ENCODE results near the gene ABRACL. TPM values are rescaled to one million over a fixed set of nuclear protein-coding genes. Genes with fewer than 3 reads are reported as not detected.

Gene ABRACL
- total and polyA plus RNA-seq, 2 of the 8 experiments (the other 6 are each of a cell fraction or from before 2014, with no cell fraction given): 103 to 167 TPM

DNA sequence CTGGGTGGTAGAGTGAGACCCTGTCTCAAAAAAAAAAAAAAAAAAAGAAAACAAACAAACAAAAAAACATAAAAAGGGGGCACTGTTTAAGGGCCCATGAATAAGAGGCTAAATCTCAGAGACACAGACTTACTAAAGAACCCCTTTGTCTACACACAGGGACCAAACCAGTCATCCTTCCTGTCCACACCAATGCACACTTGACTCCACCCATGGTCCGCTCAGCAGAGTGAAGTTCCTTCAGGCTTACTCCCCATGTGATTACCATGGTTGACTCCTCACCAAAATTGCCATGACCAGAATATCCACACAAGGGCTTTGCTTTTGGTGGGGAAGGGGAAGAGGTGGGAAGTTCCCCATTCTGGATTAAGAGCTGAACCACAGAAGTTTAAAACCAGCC, 21.1 kb upstream of the ABRACL start:
- no peak overlapping the region for H3K9ac ChIP-seq (replicated peaks in 1 of 4; ENCODE audit: extremely low read depth in 1 of 4, low read depth in 3 of 4, low read length in 3 of 4)

More for the DNA sequence above, 21.1 kb upstream of the ABRACL start:
- H3K36me3 ChIP-seq (ENCODE audit: control insufficient read depth in 2 of 4, insufficient read depth in 4 of 4, low read length in 3 of 4): no peaks in the 10 kb centered on the region
- no peaks in the 10 kb centered on the region for H3K27me3 ChIP-seq (replicated peaks in 1 of 4; ENCODE audit: control insufficient read depth in 3 of 4, extremely low read depth in 1 of 4, insufficient read depth in 3 of 4, low read length in 3 of 4)
- H2BK120ac ChIP-seq (replicated peaks; ENCODE audit: low read depth, low read length): no peak overlapping the region
- H4K5ac ChIP-seq (ENCODE audit: insufficient read length, low read depth, low read length): no peak overlapping the region
- 73% methylated on average over 1 of the region's 1 CpG; no CpG with 5 or more reads in 1 of the 2 experiments for WGBS, 2 experiments (ENCODE audit: extremely low coverage in 1 of 2, insufficient coverage in 1 of 2, insufficient read length in 1 of 2, insufficient replicate concordance in 2 of 2, low coverage in 1 of 2, low lambda C conversion rate in 2 of 2, missing lambda C conversion rate in 1 of 2)
- no peak overlapping the region for H3K14ac ChIP-seq (ENCODE audit: insufficient read length)
- H3K23ac ChIP-seq (ENCODE audit: insufficient read length): no peak overlapping the region
- H2BK15ac ChIP-seq (ENCODE audit: low read length): no peak overlapping the region
- no peak overlapping the region for H2BK5ac ChIP-seq (ENCODE audit: low read depth, low read length)
- no peaks in the 10 kb centered on the region for H3K9me3 ChIP-seq (ENCODE audit: insufficient read depth in 2 of 2, low read depth in 1 of 2, low read length in 1 of 2)
- H2BK12ac ChIP-seq (ENCODE audit: low read depth, low read length): no peak overlapping the region
- no peak overlapping the region for H4K91ac ChIP-seq (replicated peaks; ENCODE audit: insufficient read length, low read length)
- DNase-seq (ENCODE audit: low read depth in 1 of 2, low spot score in 2 of 2): no peak
- CTCF ChIA-PET (ENCODE audit: partially characterized antibody): no interaction called here
- no peaks in the 10 kb centered on the region for H3K79me2 ChIP-seq (ENCODE audit: control insufficient read depth in 1 of 2, insufficient read depth in 2 of 2, low read length in 2 of 2)
- no peak overlapping the region for H4K8ac ChIP-seq (ENCODE audit: extremely low read depth, insufficient read depth, low read length)
- no peak overlapping the region for H3K4me3 ChIP-seq (ENCODE audit: extremely low read depth in 1 of 4, insufficient read depth in 2 of 4, low read depth in 3 of 4, low read length in 4 of 4)
- H4K20me1 ChIP-seq (replicated peaks in 1 of 2; ENCODE audit: control insufficient read depth in 1 of 2, insufficient read depth in 2 of 2, low read length in 2 of 2): no peaks in the 10 kb centered on the region
- H3K4me1 ChIP-seq (replicated peaks in 1 of 4; ENCODE audit: control insufficient read depth in 3 of 4, insufficient read depth in 4 of 4, low read length in 3 of 4): no peaks in the 10 kb centered on the region
- H3K79me1 ChIP-seq (ENCODE audit: low read depth, low read length): no peaks in the 10 kb centered on the region
- no peak overlapping the region for H3K27ac ChIP-seq (ENCODE audit: low read depth, low read length)
- no peak overlapping the region for H3K56ac ChIP-seq (replicated peaks; ENCODE audit: insufficient read length, low read depth, low read length)
- no peak overlapping the region for H2BK20ac ChIP-seq (ENCODE audit: low read length)
- no peak for FAIRE-seq
- TF ChIP-seq POU5F1 (IDR thresholded peaks at IDR 0.05; ENCODE audit: low read depth, low read length): no peak
- no peak for TF ChIP-seq YY1 (IDR thresholded peaks at IDR 0.05; ENCODE audit: low read depth, low read length)
- no peak for TF ChIP-seq MAFK (IDR thresholded peaks at IDR 0.05; ENCODE audit: low read depth, low read length)
- no peak for TF ChIP-seq CBX5 (IDR thresholded peaks at IDR 0.05; ENCODE audit: low read depth, low read length)
- no peak for TF ChIP-seq SP1 (IDR thresholded peaks at IDR 0.05; ENCODE audit: low read depth, low read length)
- TF ChIP-seq RFX5 (IDR thresholded peaks at IDR 0.05; ENCODE audit: borderline replicate concordance, low read depth, low read length): no peak
- TF ChIP-seq CHD1 (IDR thresholded peaks at IDR 0.05; ENCODE audit: low read depth, low read length): no peak
- H3K4ac ChIP-seq (replicated peaks; ENCODE audit: insufficient read length, low read depth, low read length): no peak overlapping the region
- H2AK5ac ChIP-seq (ENCODE audit: low read depth, low read length): no peak overlapping the region
- no peak overlapping the region for H3K18ac ChIP-seq (ENCODE audit: extremely low read depth, low read length)
- H3K4me2 ChIP-seq (ENCODE audit: insufficient read depth in 1 of 2, low read depth in 2 of 2, low read length in 2 of 2): no peak overlapping the region
- POLR2A ChIA-PET (ENCODE audit: partially characterized antibody): interaction anchor here (1.0 to 1.7 kb wide), 3 partner anchors 9 to 22 kb away, joined by 3 to 6 read pairs (median 3); no protein-coding TSS in a partner anchor
- no peak overlapping the region for H2AFZ ChIP-seq (ENCODE audit: low read length)
- H3K23me2 ChIP-seq (ENCODE audit: low read depth, low read length): no peaks in the 10 kb centered on the region
